Measurements from ENCODE around the gene INS. TPM values are rescaled to one million over a fixed set of nuclear protein-coding genes. Genes with fewer than 3 reads are reported as not detected.

Gene INS
- total RNA-seq, 1 donor from 2014 or later = not detected

DNA sequence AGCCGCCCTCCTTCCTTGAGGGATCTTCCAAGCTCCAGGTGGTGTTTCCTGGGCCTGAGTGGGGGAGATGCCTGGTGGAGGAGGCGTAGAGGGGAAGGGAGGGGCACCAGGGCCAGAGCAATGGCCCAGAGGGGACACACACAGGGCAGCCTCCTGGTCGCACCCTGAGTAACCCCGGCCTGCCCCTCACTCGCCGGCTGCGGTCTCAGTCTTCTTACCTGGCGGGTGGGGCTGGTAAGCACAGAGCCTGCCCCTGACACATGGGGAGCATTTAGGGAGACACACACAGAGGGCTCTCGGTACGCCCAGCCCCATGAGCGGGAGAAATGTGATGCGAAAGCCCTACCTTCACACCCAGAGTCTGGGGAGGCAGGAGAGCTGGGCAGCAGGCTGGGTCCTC, 45.7 kb downstream of the INS start:
- DNase-seq (ENCODE audit: low spot score) = no peak

- DNase-seq (ENCODE audit: low spot score) = no peak
Measured at GRCh38 chr11:2114430-2115241, 46.4 kb downstream of the INS start.

DNA sequence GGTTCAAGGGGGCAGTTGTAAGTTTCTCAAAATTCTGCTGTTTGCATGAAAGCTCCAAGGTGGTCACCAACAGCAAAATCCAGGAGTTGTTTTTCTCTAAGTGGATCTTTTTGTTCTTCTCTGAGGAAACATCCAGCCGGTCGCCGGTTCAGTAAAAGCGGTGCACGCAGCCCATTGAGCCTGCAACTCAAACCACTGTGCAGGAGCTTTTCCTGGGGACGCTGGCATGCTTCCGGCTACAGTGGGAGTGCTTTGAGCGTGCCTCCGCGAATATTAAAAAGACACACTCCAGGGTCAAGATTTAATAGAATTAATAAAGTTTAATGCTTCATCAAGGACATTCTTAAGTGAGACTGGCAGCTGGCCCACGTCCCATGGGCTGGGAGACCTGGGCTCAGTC, 47.2 kb downstream of the INS start:
- DNase-seq (ENCODE audit: low spot score) = no peak

- no peak for DNase-seq (ENCODE audit: low spot score)
Measured at GRCh38 chr11:2110521-2110920, 50.5 kb downstream of the INS start.

Other genes starting within 250 kb of the INS start
- 57.7 TPM for gene TNNT3, start 241.5 kb downstream of the INS start, total RNA-seq
- gene MRPL23, start 213.9 kb downstream of the INS start, total RNA-seq = 40.5 TPM
- gene H19, start 163.4 kb downstream of the INS start, total RNA-seq = 130 TPM
- gene IGF2, start 21.8 kb downstream of the INS start, total RNA-seq = 61.1 TPM
- 4.3 TPM for gene TH, start 10.6 kb upstream of the INS start, total RNA-seq
- gene ASCL2, start 109.4 kb upstream of the INS start, total RNA-seq = 7.9 TPM
- 2.3 TPM for gene C11orf21, start 140.7 kb upstream of the INS start, total RNA-seq
- 4.3 TPM for gene TSPAN32, start 140.8 kb upstream of the INS start, total RNA-seq
- gene CD81, start 216.1 kb upstream of the INS start, total RNA-seq = 831 TPM
- gene TSSC4, start 239.5 kb upstream of the INS start, total RNA-seq = 41.6 TPM